Renal pelvis (tissue), 4 donors: ENCODE results near the gene BEST2. TPM values are rescaled to one million over a fixed set of nuclear protein-coding genes. Genes with fewer than 3 reads are reported as not detected.
"Not testable (repeated sequence)": the region's sequence is repeated elsewhere in the genome, so short reads cannot be mapped to it uniquely, and the experiment has no call there.

Source experiments
- DNase-seq: peaks from one replicate; pipeline ENCODE4 v3.0.0-alpha.2; 2013
- polyA plus RNA-seq, 3 donors: library from polyadenylated mRNA; unstranded; fragments of 120-200 nt; gene quantifications; one replicate each; pipeline ENCODE4 v1.2.1, GENCODE V29; 2013; ENCODE audit not compliant: insufficient read length in 3 of 3

The BEST2 gene
- polyA plus RNA-seq, 3 donors, result 0.15 TPM; not detected in 2

GRCh38 chr19:12786141-12786870 is 34.7 kb downstream of the BEST2 start:
- DNase-seq, result no peak

DNA sequence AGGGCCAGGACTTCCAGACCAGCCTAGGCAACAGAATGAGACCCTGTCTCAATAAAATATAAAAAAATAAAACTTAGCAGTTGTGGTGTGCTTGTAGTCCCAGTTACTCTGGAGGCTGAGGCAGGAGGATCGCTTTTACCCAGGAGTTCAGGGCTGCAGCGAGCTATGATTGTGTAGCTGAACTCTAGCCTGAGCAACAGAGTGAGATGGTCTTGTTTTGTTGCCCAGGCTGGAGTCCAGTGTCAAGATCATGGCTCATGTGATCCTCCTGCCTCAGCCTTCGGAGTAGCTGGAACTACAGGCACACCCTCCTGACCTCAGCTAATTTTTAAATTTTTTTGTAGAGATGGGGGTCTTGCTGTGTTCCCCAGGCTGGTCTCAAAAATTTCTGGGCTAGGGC is 35.4 kb downstream of the BEST2 start:
- DNase-seq, result no peak

DNA sequence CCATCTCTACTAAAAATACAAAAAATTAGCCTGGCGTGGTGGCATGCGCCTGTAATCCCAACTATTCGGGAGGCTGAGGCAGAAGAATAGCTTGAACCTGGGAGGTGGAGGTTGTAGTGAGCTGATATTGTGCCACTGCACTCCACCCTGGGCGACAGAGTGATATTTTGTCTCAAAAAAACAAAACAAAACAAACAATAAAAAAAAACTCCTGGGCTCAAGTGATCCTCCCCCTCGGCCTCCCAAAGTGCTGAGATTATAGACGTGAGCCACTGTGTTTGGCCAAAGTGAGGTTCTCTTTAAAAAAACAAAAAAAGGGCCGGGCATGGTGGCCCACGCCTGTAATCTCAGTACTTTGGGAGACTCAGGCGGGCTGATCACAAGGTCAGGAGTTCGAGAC is 35.9 kb downstream of the BEST2 start:
- no peak for DNase-seq

DNA sequence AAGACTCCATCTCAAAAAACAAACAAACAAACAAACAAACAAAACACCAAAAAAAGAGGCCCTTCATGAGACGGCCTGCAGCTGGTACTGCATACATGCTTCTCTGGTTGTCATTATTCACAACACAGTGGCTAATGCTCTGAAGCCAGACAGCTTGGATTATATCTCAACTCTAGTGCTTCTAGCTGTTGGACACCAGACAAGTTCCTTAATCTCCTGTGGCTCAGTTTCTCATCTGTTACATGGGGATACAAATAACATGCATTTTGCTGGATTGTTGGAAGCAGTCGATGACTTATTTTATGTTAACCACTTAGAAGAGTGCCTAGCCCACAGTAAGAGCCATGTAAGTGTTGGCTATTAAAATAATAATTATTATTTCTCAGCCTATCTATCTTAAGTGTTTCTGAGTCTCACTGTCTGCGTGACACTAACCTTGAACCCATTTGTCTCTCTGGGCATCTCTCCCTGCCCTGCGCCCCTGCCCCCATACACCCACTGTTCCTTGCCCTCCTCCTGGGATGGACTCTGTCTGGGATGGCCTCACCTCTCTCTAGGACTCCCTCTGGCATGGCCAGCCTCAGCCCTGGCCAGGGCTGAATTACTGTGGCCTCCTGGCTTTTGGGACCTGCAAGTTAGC is 36.6 kb downstream of the BEST2 start:
- no peak for DNase-seq

- DNase-seq, result no peak
These were observed 37.1 kb downstream of the BEST2 start for GRCh38 chr19:12788682-12789097.

- DNase-seq, result no peak
These were observed 37.7 kb downstream of the BEST2 start for GRCh38 chr19:12789098-12789903.

GRCh38 chr19:12789904-12790619 is 38.5 kb downstream of the BEST2 start:
- DNase-seq, result peak; percentile 95

DNA sequence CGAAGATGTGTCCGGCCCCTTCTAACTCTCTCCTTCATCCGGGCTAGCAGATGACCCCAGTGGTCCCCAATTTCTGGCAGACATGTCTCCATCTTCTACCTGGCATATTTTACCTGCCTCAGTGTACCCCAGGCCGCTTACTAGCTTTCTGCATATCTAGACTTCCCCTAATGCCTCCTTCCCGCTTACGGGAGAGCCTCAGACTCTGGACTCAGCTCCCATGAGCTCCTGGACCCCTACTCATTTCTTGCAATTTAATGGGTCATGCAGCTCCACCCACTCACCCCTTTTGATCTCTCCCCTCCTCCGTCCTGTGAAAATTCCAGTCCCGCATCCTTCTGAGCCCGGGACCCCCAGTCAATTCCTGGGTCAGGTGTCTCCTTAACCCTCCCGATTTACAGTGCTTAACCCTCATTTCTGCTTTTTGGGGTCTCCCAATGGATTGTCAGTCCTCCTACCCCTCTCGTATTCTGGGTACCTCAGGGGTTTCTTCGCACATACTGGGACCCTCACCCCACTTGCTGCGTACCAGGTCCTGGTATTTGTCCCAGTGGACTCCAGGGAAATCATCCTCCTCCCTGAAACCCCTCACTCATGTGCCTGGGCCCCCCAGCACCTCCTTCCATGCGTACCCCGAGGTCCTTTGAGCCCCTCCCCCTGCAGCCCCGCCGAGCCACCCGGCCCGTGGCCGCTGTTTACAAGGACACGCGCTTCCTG is 39.2 kb downstream of the BEST2 start:
- DNase-seq, result no peak

DNA sequence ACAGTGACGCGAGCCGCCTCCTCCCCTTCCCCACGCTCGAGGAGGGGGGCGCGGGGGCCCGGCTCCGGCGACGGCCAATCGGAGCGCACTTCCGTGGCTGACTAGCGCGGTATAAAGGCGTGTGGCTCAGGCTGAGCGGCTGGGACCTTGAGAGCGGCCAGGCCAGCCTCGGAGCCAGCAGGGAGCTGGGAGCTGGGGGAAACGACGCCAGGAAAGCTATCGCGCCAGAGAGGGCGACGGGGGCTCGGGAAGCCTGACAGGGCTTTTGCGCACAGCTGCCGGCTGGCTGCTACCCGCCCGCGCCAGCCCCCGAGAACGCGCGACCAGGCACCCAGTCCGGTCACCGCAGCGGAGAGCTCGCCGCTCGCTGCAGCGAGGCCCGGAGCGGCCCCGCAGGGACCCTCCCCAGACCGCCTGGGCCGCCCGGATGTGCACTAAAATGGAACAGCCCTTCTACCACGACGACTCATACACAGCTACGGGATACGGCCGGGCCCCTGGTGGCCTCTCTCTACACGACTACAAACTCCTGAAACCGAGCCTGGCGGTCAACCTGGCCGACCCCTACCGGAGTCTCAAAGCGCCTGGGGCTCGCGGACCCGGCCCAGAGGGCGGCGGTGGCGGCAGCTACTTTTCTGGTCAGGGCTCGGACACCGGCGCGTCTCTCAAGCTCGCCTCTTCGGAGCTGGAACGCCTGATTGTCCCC is 39.9 kb downstream of the BEST2 start, which contains the start of gene JUNB:
Gene JUNB, plus strand, starts transcription at position 142 of the 706 bp plus-strand sequence. Its CDS starts 286 bp downstream, at position 428.
- DNase-seq, result peak; percentile 95

- DNase-seq, result no peak
These were observed 40.7 kb downstream of the BEST2 start for GRCh38 chr19:12792051-12792852.

DNA sequence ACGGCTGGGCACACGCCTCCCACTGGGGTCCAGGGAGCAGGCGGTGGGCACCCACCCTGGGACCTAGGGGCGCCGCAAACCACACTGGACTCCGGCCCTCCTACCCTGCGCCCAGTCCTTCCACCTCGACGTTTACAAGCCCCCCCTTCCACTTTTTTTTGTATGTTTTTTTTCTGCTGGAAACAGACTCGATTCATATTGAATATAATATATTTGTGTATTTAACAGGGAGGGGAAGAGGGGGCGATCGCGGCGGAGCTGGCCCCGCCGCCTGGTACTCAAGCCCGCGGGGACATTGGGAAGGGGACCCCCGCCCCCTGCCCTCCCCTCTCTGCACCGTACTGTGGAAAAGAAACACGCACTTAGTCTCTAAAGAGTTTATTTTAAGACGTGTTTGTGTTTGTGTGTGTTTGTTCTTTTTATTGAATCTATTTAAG is 41.3 kb downstream of the BEST2 start:
- DNase-seq, result no peak

DNA sequence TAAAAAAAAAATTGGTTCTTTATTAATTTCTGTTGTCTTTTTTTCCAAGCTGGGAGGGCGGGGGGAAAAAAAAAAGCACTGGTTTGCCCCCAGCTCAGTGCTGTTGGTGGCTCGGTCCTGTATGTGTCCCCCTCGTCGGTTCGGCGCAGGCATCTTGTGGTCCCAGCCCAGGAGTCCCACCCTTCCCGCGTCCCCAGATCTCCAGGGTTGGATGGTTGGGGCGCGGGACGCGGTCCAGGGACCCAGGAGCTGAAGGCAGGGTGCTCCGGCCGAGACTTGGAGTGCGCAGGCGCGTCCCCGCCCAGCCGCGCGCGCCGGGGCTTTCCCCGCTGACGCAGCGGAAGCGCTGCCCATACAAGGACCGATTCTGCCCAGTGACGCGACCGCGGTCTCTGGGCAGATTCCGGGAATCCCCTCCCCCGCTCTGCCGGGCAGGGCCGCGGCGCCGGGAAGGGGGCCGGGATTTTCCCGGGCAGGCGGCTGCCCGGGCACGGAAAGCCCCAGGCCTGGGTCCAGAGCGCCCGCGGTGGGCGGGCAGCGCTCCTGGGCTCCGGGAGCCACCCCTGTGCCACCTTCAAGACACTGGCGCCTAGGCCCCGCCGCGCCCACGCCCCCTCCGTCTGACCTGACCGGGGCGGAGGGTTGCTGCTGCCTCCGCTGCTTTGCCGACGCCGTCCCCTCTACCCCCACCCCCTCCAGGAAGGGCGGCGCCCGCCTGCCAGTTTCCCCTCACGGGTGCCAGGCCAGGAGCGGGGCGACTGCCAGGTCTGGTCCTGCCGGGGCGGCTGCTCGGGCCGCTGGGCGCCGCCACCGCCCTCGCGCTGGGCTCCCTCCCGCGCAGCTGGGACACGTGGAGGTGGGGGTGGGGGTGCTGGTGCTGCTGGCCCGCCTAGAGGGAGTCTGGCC is 42.0 kb downstream of the BEST2 start:
- DNase-seq, result peak; percentile 93

- no peak for DNase-seq
These were observed 42.8 kb downstream of the BEST2 start for GRCh38 chr19:12794196-12794941.

DNA sequence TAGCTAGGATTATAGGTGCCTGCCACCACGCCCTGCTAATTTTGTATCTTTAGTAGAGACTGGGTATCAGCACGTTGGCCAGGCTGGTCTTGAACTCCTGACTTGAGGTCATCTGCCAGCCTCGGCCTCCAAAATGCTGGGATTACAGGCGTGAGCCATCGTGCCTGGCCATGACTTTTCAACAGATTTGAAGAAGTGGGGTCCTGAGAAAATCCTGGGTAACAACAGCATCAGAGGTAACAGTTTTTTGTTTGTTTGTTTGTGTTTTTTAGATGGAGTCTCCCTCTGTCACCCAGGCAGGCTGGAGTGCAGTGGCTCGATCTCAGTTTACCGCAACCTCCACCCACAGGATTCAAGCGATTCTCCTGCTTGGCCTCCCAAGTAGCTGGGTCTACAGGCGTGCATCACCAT is 43.4 kb downstream of the BEST2 start:
- no peak for DNase-seq

DNA sequence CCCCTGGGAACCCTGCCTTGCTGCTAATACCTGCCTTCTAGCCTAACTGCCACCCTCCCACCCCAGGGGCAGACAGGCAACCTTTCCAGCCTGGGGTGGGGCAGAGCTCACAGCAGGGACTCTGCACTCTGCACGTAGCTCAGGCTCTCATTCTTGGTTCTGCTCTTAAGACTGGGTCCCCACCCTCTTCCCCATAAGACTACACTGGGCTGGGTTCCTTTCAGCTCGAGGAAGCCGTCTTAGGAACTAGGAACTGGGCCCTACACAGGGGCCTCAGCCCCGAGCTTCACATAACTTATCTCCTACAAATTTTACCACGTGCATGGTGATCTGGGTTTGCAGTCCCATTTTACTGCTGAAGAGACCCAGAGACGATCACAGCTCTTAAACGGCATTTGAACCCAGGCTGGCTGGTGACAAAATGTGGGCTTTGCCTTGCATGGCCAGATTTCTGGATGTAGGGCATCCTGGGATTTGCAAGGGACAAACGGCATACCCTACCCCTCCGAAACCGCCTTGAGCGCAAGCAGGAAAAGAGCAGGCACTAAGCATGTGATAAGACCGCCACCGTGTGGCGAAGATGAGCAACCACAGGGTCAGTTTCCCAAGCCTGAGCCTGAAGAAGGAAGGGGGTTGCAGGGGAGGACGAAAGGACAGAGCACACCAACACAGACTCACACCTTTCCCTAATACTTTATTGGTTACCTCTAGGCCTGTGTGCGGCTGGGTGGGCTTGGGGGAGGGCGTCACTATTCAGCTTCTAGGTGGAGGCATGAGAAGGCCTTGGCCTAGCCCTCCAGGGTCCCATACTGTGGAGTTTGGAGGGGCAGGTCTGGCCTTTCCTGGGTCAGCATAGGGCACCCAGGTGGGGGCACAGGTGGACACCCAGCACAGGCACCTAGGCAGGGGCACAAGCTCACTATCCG is 44.8 kb downstream of the BEST2 start:
- no peak for DNase-seq

DNA sequence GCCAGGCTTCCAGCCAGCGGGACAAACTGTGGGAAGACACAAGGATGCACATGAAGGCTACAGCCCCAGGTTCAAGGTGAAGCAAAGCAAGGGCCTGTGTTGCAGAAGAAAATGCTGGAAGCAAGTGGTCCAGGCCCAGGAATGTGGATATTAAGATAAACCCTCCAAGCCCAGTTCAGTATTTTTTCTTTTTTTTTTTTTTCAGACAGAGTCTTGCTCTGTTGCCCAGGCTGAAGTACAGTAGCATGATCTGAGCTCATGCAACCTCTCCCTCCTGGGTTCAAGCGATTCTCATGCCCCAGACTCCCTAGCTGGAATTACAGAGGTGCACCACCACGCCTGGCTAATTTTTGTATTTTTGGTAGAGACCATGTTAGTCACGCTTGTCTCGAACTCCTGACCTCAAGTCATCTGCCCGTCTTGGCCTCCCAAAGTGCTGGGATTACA is 45.6 kb downstream of the BEST2 start:
- DNase-seq, result no peak

DNA sequence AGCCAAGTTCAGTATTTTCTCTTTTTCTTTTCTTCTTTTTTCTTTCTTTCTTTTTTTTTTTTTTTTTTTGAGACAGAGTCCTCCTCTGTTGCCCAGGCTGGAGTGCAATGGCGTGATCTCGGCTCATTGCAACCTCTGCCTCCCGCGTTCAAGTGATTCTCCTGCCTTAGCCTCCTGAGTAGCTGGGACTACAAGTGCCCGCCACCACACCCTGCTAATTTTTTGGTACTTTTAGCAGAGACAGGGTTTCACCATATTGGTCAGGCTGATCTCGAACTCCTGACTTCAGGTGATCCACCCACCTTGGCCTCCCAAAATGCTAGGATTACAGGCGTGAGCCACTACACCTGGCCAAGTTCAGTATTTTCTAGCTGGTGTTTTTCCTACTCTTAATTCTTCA is 46.0 kb downstream of the BEST2 start:
- not testable (repeated sequence) for DNase-seq
